Measurements from ENCODE around the gene OR2AP1.
A peak's percentile ranks its signal among the peaks of the same experiment; 100 is the strongest.
"Not testable (repeated sequence)": the region's sequence is repeated elsewhere in the genome, so short reads cannot be mapped to it uniquely, and the experiment has no call there.

The OR2AP1 gene

GRCh38 chr12:55572168-55572567 is at the start of gene OR2AP1:
Gene OR2AP1, plus strand, starts transcription at chr12:55572468. Its CDS starts 1,947 bp downstream, at chr12:55574415.
- no peak for DNase-seq

DNA sequence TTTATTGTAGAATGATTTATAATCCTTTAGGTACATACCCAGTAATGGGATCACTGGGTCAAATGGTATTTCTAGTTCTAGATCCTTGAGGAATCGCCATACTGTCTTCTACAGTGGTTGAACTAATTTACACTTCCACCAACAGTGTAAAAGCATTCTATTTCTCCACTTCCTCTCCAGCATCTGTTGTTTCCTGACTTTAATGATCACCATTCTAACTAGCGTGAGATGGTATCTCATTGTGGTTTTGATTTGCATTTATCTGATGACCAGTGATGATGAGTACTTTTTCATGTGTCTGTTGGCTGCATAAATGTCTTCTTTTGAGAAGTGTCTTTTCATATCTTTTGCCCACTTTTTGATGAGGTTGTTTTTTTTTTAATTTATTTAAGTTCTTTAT is 24.0 kb upstream of the OR2AP1 start:
- not testable (repeated sequence) for DNase-seq

GRCh38 chr12:55548756-55549155 is 23.5 kb upstream of the OR2AP1 start:
- DNase-seq = no peak

- DNase-seq = no peak
Observed at GRCh38 chr12:55549302-55549701, 23.0 kb upstream of the OR2AP1 start, which contains the start of gene OR6C4. Gene OR6C4, plus strand, starts transcription at chr12:55549602. Its CDS starts 1,625 bp downstream, at chr12:55551227.

DNA sequence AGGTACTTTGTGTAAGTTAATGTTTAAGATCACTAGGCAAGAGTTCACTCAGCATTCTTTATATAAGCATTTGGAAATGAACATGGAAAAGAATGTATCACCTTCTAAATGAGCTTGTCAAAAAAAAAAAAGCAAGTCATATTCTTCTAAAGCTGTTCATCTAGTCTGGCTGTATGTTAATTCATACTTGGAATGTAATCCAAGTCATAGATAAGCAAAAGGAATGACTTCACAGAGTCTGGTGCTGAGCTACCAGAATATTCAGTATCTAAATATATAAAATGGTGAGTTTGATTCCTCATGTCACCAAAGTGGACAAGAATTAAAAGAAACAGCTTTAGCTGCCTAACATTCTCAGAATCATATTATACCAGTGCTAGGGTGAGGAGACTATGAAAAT is 18.0 kb upstream of the OR2AP1 start:
- DNase-seq = no peak

DNA sequence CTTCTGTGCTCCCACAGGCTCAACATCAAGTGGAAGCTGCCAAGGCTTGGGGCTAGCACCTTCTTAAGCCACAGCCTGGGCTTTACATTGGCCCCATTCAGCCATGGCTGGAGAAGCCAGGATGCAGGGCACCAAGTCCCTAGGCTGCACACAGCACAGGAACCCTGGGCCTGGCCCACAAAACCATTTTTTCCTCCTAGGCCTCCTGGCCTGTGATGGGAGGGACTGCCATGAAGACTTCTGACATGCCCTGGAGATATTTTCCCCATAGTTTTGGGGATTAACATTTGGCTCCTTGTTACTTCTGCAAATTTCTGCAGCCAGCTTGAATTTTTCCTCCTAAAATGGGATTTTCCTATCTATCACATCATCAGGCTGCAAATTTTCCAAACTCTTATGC is 2.2 kb upstream of the OR2AP1 start:
- not testable (repeated sequence) for DNase-seq

DNA sequence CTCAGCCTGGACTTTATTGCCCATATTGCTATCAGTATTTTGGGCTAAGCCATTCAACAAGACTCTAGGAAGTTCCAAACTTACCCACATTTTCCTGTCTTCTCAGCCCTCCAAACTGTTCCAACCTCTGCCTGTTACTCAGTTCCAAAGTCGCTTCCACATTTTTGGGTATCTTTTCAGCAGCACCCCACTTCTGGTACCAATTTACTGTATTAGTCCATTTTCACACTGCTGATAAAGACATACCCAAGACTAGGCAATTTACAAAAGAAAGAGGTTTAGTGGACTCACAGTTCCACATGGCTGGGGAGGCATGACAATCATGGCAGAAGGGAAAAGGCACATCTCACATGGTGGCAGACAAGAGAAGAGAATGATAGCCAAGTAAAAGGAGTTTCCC is 1.6 kb upstream of the OR2AP1 start:
- DNase-seq = not testable (repeated sequence)

DNA sequence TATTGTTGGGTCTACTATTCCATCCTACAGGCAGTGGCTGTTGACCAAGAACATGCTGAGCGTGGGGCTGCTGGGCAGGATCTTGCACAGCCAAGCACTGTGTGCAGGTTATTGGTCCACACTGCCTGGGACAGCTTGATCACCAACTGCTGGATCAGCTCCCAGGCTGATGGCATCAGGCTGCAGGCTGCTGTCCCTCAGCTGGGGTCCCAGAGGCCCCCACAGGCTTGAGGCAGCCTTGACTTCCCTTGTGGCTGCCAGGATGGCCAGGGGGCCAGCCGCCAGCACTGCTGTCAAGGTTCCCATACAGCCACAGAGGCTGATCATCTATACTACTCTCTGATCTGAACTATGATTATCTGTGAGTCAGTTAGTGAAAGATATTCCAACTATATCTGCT is 9.8 kb downstream of the OR2AP1 start:
- no peak for DNase-seq

- DNase-seq = no peak
Observed at GRCh38 chr12:55585817-55586216, 13.5 kb downstream of the OR2AP1 start.

DNA sequence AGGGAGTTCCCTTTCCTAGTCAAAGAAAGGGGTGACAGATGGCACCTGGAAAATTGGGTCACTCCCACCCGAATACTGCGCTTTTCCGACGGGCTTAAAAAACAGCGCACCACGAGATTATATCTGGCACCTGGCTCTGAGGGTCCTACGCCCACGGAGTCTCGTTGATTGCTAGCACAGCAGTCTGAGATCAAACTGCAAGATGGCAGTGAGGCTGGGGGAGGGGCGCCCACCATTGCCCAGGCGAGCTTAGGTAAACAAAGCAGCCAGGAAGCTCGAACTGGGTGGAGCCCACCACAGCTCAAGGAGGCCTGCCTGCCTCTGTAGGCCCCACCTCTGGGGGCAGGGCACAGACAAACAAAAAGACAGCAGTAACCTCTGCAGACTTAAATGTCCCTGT is 17.9 kb downstream of the OR2AP1 start:
- DNase-seq = not testable (repeated sequence)

GRCh38 chr12:55607821-55608594 is 35.7 kb downstream of the OR2AP1 start:
- no peak for DNase-seq

DNA sequence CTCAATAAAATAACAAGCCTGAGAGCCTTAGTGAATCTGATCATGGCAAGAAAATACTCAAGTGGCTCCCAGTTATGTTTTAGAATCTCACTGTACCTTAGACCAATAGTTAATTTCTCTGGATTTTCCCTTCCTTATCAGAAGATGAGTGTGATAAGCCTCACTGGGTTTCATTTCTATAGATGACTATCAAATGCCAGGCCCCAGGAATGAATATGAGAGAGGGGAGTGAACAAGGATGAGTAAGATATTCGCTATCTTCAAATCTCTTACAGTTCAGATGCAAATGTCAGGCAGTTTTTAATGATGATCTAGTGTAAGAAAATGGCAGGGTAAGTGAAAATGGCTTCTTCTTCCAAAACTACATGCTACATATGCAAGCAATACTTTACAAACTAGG is 38.3 kb downstream of the OR2AP1 start:
- DNase-seq = no peak

GRCh38 chr12:55612646-55613045 is 40.4 kb downstream of the OR2AP1 start:
- DNase-seq = no peak

DNA sequence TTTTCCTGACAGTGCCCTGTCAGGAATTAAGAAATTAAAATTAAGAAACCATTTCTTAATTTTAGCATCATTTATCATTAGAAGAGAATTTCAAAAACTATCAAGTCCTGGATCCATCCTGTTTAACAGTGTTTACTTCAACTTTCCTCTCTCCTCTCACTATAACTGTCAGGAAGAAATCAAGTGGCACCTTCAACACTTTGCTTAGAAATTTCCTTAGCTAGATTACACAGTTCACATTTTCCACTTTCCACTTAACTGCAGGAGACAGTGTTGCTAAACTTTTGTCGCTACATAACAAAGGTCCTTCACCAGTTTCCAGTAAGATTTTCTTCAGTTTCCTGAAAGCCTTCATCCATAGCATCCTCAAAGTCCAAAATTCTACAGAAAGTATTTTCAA is 42.5 kb downstream of the OR2AP1 start:
- no peak for DNase-seq

- peak; percentile 67 for DNase-seq
Observed at GRCh38 chr12:55619354-55620138, 47.3 kb downstream of the OR2AP1 start.

GRCh38 chr12:55624056-55624455 is 51.8 kb downstream of the OR2AP1 start:
- DNase-seq = peak; percentile 27

All from stimulated activated CD4-positive, alpha-beta T cell treated with anti-CD3 and anti-CD28 coated beads, Interleukin-4, amount 100 ng/mL, for 24 hours (primary cell).